ENCODE measurements around the gene CUX1.
"Not testable (repeated sequence)": the region's sequence is repeated elsewhere in the genome, so short reads cannot be mapped to it uniquely, and the experiment has no call there.

The CUX1 gene

DNA sequence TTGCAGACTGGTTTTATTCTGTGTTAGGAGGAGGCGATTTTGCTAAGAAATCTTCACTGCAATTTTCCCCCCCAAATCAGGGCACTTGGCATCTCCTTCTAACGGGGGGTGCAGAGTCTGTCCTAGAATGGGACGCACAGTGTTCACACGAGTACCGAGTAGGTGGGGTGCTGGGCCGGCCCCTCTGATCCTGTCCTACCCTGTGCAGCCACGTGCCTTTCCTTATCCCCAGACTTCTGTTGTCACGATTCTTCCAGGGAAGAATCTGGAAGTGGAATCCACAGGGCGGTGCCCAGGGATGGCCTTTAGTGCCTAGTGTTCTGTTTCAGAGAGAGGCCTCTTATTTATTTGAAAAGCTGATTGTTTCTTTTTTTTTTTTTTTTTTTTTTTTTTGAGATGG is 16.4 kb downstream of the CUX1 start:
- Histone ChIP-seq H3K36me3 (ENCODE audit: control insufficient read depth, insufficient read depth, low read length) (no peaks in the 10 kb centered on the region), H3K9ac (ENCODE audit: low read length) (no peak overlapping the region), H3K4me3 (ENCODE audit: low read length) (no peak overlapping the region), H3K27me3 (ENCODE audit: control insufficient read depth, insufficient read depth, low read length) (no peaks in the 10 kb centered on the region), H3K27ac (ENCODE audit: low read depth, low read length) (no peak overlapping the region), H3K4me1 (ENCODE audit: control insufficient read depth, insufficient read depth, low read length) (no peaks in the 10 kb centered on the region)

DNA sequence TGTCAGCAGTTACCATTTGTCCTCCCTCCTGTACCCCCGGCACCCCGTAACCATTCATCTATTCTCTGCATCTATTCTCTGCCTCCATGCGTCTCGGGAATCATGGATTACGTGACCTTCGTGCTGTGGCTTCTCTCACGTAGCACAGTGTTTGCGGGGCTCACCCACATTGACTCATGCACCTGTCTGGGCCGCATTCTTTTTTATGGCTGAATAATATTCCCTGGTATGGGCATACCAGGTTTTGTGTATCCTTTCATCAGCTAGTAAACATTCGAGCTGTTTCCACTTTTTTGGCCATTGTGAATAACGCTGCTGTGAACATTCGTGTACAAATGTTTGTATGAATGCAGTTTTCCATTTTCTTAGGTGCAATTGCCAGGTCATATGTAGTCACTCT is 17.7 kb downstream of the CUX1 start:
- H3K9ac ChIP-seq (ENCODE audit: low read length) = no peak overlapping the region
- H3K4me3 ChIP-seq (ENCODE audit: low read length) = no peak overlapping the region
- no peak overlapping the region for H3K27ac ChIP-seq (ENCODE audit: low read depth, low read length)
- no peaks in the 10 kb centered on the region for H3K36me3 ChIP-seq (ENCODE audit: control insufficient read depth, insufficient read depth, low read length)
- no peaks in the 10 kb centered on the region for H3K27me3 ChIP-seq (ENCODE audit: control insufficient read depth, insufficient read depth, low read length)
- no peaks in the 10 kb centered on the region for H3K4me1 ChIP-seq (ENCODE audit: control insufficient read depth, insufficient read depth, low read length)

DNA sequence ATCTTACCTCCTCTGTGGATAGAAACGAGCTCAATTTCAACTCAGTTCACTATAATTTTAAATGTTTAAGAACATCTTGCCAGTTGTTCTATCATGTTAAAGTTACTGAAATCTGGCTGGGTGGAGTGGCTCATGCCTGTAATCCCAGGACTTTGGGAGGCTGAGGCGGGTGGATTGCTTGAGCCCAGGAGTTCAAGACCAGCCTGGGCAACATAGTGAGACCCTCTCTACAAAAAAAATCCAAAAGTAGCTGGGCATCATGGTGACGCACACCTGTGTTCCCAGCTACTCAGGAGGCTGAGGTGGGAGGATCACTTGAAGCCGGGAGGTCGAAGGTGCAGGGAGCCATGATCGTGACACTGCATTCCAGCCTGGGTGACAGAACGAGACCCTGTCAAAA is 20.0 kb downstream of the CUX1 start:
- not testable (repeated sequence) for H3K9ac ChIP-seq (ENCODE audit: low read length); H3K36me3 ChIP-seq (ENCODE audit: control insufficient read depth, insufficient read depth, low read length); H3K27ac ChIP-seq (ENCODE audit: low read depth, low read length); H3K4me3 ChIP-seq (ENCODE audit: low read length); H3K4me1 ChIP-seq (ENCODE audit: control insufficient read depth, insufficient read depth, low read length); H3K27me3 ChIP-seq (ENCODE audit: control insufficient read depth, insufficient read depth, low read length)

DNA sequence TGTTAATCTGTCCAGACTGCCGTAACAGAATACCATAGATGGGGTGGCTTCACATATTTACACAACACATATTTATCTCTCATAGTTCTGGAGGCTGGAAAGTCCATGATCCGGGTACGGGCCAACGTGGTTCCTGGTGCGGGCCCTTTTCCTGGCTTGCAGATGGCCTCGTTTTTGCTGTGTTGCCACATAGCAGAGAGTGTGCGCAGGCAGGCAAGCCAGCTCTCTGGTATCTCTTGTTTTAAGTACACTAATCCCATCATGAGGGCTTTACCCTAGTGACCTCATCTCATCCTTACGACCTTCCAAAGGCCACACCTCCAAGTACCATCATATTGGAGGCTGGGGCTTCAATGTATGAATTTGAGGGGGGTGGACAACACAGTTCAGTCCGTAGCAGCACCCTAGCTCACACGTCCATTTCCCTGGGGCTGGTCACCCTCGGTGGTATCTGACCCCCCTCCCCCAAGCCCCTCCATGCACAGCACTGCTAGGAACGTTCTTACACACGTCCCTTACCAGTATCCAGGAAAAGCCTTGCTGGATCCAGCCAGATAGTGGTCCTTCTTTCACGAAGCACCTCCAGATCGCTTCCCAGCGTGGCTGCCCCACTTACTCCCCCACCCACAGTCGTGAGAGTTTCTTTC is 21.5 kb downstream of the CUX1 start:
- H3K4me3 ChIP-seq (ENCODE audit: low read length) = no peak overlapping the region
- H3K4me1 ChIP-seq (ENCODE audit: control insufficient read depth, insufficient read depth, low read length) = no peaks in the 10 kb centered on the region
- no peaks in the 10 kb centered on the region for H3K27me3 ChIP-seq (ENCODE audit: control insufficient read depth, insufficient read depth, low read length)
- H3K36me3 ChIP-seq (ENCODE audit: control insufficient read depth, insufficient read depth, low read length) = no peaks in the 10 kb centered on the region
- H3K9ac ChIP-seq (ENCODE audit: low read length) = no peak overlapping the region
- H3K27ac ChIP-seq (ENCODE audit: low read depth, low read length) = no peak overlapping the region

DNA sequence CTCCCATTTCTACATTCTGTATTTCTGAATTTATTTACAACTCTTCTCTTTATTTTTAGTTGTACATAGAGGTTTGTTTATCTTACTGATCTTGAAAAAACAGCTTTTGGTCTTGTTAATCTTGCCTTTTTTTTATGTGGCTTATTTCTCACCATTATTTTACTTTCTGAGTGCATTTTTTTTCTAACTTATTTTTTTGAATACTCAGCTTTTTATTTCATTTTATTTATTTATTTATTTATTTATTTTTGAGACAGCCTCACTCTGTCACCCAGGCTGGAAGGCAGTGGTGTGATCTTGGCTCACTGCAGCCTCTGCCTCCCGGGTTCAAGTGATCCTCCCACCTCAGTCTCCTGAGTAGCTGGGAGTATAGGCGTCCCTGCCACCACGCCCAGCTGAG is 23.9 kb downstream of the CUX1 start:
- H3K4me3 ChIP-seq (ENCODE audit: low read length) = no peak overlapping the region
- no peaks in the 10 kb centered on the region for H3K27me3 ChIP-seq (ENCODE audit: control insufficient read depth, insufficient read depth, low read length)
- H3K9ac ChIP-seq (ENCODE audit: low read length) = no peak overlapping the region
- no peaks in the 10 kb centered on the region for H3K36me3 ChIP-seq (ENCODE audit: control insufficient read depth, insufficient read depth, low read length)
- H3K27ac ChIP-seq (ENCODE audit: low read depth, low read length) = no peak overlapping the region
- no peaks in the 10 kb centered on the region for H3K4me1 ChIP-seq (ENCODE audit: control insufficient read depth, insufficient read depth, low read length)

DNA sequence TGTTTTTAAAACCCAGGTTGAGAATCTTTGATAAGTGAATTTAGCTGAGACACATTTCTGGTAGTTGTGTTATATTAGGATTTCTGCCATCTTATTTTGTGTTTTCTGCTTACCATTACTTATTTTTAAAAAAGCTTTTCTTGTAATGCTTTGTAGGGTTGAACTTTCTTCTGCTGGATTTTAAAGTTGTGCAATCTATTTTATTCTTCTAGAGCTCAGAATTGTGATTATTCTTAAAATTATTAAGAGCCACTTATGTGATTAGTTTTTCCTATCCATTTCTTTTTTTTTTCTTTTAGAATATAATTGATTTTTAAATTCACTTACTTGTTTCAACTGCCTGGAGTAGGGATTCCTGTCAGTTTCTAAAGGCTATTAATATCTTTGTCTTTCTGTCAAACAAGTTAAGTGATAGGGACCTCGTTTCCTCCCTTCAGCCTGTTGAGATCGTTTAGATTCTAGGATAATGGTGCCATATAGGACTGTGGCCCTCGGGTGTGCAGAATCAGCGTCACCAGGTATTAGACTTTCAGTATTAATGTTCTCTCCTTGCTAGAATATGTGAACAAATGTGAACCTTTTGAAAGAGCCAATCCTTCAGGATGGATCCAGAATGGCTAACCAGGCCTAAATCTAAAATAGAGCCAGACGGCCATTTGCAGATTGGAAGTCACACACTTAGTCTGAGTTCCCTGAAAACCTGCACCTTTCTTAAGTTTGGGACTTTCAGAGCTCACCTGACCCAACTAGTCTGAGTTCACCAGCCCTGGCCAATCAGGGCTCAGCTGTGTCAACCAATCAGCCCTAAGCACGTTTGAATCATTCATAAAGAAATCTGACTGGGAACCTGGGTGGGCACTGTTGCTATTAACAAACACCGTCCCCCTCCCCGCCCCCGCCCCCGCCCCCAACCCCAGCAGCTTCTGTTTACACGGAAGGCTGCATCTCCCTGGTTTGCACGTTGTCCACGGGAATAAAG is 26.2 kb downstream of the CUX1 start:
- Histone ChIP-seq H3K4me3 (ENCODE audit: low read length) (no peak overlapping the region), H3K27ac (ENCODE audit: low read depth, low read length) (no peak overlapping the region), H3K9ac (ENCODE audit: low read length) (no peak overlapping the region), H3K36me3 (ENCODE audit: control insufficient read depth, insufficient read depth, low read length) (no peaks in the 10 kb centered on the region), H3K27me3 (ENCODE audit: control insufficient read depth, insufficient read depth, low read length) (no peaks in the 10 kb centered on the region), H3K4me1 (ENCODE audit: control insufficient read depth, insufficient read depth, low read length) (no peaks in the 10 kb centered on the region)

DNA sequence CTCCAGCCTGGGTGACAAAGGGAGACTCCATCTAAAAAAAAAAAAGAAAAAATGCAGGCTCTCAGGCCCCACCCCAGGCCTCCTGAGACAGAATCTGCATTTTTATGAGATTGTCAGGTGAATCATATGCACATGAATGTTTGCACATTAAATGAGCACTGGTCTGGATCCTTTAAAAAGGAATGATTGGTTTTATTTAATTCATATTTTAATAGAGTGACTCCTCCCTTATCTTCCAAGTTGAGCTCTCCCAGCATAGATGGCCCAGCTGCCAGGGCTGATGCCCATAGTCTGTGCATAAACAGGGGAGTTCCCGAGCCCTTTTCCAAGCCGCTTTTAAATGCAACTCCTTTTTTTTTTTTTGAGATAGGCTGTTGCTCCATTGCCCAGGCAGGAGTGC is 28.5 kb downstream of the CUX1 start:
- Histone ChIP-seq H3K36me3 (ENCODE audit: control insufficient read depth, insufficient read depth, low read length) (no peaks in the 10 kb centered on the region), H3K4me3 (ENCODE audit: low read length) (no peak overlapping the region), H3K9ac (ENCODE audit: low read length) (no peak overlapping the region), H3K4me1 (ENCODE audit: control insufficient read depth, insufficient read depth, low read length) (no peaks in the 10 kb centered on the region), H3K27ac (ENCODE audit: low read depth, low read length) (no peak overlapping the region), H3K27me3 (ENCODE audit: control insufficient read depth, insufficient read depth, low read length) (no peaks in the 10 kb centered on the region)

DNA sequence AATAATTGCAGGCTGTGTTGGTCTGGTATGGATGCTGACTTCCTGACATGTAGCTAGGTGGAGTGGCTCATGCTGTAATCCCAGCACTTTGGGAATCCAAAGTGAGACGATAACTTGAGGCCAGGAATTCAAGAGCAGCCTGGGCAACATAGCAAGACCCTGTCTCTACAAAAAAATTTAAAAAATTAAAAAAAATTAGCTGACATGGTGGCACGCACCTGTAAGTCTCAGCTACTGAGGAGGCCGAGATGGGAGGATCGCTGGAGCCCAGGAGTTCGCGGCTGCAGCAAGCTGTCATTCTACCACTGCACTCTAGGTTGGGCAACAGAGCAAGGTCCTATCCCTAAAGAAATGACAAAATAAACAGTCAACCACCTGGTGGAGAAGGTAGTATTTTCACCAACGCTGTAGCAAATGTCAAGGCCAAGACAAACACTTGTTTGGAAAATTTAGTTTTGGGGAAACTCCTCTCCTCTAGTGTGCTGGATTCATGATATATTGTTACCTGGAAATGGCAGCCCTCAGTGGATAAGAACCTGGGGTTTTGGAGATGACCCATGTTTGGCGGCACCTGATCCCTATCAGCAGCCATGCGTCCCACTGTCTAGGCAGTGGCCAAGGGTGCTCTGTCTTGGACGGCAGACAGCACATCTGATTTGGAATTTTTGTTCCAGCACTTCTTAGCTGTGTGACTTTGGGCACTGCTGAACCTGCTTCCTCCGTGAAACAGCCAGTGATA is 29.5 kb downstream of the CUX1 start:
- no peaks in the 10 kb centered on the region for H3K36me3 ChIP-seq (ENCODE audit: control insufficient read depth, insufficient read depth, low read length)
- no peak overlapping the region for H3K27ac ChIP-seq (ENCODE audit: low read depth, low read length)
- H3K9ac ChIP-seq (ENCODE audit: low read length) = no peak overlapping the region

DNA sequence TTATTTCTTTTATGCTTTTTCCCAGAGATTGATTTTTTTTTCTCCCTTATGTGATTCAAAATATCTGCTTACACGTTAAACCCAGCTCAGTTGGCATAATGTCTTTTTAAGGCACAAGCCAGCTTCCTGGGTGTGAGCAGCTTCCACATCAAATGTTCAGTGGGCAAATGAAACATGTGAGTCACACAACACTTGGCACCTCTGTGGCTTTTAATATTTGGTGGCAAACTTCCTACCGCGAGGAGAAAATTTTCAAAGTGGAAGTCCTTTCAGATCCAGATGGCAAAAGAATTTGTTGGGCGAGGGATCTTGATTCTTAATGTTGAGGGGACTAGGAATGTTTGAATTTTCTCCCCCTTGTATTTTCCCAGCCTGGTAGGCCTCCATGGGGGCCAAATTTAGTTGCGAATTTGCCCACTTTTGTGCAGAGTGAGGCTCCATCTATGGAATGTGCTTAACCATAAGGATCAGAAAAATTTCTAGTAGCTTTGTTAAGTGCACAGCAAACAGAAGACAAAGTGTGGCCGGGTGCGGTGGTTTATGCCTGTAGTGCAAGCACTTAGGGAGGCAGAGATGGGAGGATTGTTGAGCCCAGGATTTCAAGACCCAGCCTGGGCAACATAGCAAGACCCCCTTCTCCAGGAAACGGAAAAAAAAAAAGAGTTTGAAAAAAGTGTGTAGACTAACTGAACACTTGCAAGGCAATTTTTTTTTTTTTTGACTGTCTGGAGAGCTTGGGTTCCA is 31.0 kb downstream of the CUX1 start:
- no peak overlapping the region for H3K27ac ChIP-seq (ENCODE audit: low read depth, low read length)
- no peaks in the 10 kb centered on the region for H3K4me1 ChIP-seq (ENCODE audit: control insufficient read depth, insufficient read depth, low read length)
- no peaks in the 10 kb centered on the region for H3K27me3 ChIP-seq (ENCODE audit: control insufficient read depth, insufficient read depth, low read length)
- H3K9ac ChIP-seq (ENCODE audit: low read length) = no peak overlapping the region
- no peaks in the 10 kb centered on the region for H3K36me3 ChIP-seq (ENCODE audit: control insufficient read depth, insufficient read depth, low read length)
- H3K4me3 ChIP-seq (ENCODE audit: low read length) = no peak overlapping the region

More for the DNA sequence above, 29.5 kb downstream of the CUX1 start:
- no peak overlapping the region for H3K4me3 ChIP-seq (ENCODE audit: low read length)
- H3K4me1 ChIP-seq (ENCODE audit: control insufficient read depth, insufficient read depth, low read length) = no peaks in the 10 kb centered on the region
- H3K27me3 ChIP-seq (ENCODE audit: control insufficient read depth, insufficient read depth, low read length) = no peaks in the 10 kb centered on the region

DNA sequence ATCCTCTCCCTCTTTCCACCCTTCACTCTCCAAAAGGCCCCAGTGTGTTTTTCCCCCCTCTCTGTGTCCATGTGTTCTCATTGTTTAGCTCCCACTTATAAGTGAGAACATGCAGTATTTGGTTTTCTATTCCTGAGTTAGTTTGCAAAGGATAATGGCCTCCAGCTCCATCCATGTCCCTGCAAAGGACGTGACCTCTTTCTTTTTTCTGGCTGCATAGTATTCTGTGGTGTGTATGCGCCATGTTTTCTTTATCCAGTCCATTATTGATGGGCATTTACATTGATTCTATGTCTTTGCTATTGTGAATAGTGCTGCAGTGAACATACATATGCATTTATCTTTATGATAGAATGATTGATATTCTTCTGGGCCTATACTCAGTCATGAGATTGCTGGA is 31.9 kb downstream of the CUX1 start:
- H3K4me1 ChIP-seq (ENCODE audit: control insufficient read depth, insufficient read depth, low read length); H3K36me3 ChIP-seq (ENCODE audit: control insufficient read depth, insufficient read depth, low read length); H3K27me3 ChIP-seq (ENCODE audit: control insufficient read depth, insufficient read depth, low read length); H3K27ac ChIP-seq (ENCODE audit: low read depth, low read length); H3K9ac ChIP-seq (ENCODE audit: low read length); H3K4me3 ChIP-seq (ENCODE audit: low read length): not testable (repeated sequence)

DNA sequence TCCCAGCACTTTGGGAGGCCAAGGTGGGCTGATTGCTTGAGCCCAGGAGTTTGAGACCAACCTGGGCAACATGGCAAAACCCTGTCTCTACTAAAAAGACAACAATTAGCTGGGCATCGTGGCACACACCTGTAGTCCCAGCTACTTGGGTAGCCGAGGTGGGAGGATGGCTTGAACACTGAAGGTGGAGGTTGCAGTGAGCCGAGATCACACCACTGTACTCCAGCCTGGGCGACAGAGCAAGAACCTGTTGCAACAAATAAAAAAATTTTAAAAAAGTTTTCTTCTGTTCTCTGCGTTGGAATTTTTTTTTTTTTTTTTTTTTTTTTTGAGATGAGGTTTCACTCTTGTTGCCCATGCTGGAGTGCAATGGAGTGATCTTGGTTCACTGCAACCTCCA is 34.9 kb downstream of the CUX1 start:
- not testable (repeated sequence) for H3K36me3 ChIP-seq (ENCODE audit: control insufficient read depth, insufficient read depth, low read length); H3K27me3 ChIP-seq (ENCODE audit: control insufficient read depth, insufficient read depth, low read length); H3K9ac ChIP-seq (ENCODE audit: low read length); H3K4me3 ChIP-seq (ENCODE audit: low read length); H3K4me1 ChIP-seq (ENCODE audit: control insufficient read depth, insufficient read depth, low read length); H3K27ac ChIP-seq (ENCODE audit: low read depth, low read length)

DNA sequence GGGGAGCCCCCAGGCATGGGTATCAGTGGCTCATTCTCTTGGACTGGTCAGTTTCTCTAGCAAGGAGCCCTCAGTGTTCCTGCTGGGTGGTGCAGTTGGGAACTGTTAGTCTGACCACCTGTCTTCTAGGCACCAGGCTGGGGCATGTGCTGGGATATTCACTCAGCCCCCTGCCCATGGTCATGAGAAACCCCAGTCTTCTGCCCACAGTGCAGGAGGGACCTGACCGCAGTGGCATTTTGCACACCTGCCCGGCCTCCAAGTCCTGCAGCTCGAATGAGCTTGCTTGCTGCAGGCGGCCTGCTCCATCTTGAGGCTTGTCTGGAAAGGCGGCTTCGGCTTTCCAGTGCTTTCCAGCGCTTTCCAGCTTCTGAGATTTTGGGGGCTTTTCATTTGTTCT is 36.3 kb downstream of the CUX1 start:
- H3K4me1 ChIP-seq (ENCODE audit: control insufficient read depth, insufficient read depth, low read length) = peaks cover 9% of the 10 kb centered on the region
- H3K4me3 ChIP-seq (ENCODE audit: low read length) = no peak overlapping the region
- H3K27me3 ChIP-seq (ENCODE audit: control insufficient read depth, insufficient read depth, low read length) = no peaks in the 10 kb centered on the region
- H3K27ac ChIP-seq (ENCODE audit: low read depth, low read length) = no peak overlapping the region
- H3K36me3 ChIP-seq (ENCODE audit: control insufficient read depth, insufficient read depth, low read length) = no peaks in the 10 kb centered on the region
- no peak overlapping the region for H3K9ac ChIP-seq (ENCODE audit: low read length)

All from rectal smooth muscle tissue (tissue), 1 donor.